ENCODE results near the gene DMRT1.
"Not testable (repeated sequence)": the region's sequence is repeated elsewhere in the genome, so short reads cannot be mapped to it uniquely, and the experiment has no call there.

Gene DMRT1

DNA sequence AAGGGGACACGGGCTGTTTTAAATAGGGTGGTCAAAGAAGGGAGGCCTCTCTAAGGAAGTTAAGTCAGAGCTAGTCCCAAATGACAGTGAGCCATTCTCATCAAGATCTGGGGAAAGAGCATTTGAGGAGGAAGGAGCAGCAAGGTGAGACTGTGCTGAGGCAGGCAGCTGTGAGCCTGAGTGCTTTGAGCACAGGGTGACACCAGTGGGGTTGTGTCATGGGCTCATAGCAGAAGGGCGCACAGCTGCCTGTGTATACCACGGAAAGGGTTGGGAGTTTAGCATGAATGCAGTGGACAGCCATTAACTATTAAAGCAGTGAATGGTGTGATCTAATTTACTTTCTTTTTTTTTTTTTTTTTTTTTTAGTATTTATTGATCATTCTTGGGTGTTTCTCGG is 19.2 kb downstream of the DMRT1 start:
- TF ChIP-seq, protein P1, sequence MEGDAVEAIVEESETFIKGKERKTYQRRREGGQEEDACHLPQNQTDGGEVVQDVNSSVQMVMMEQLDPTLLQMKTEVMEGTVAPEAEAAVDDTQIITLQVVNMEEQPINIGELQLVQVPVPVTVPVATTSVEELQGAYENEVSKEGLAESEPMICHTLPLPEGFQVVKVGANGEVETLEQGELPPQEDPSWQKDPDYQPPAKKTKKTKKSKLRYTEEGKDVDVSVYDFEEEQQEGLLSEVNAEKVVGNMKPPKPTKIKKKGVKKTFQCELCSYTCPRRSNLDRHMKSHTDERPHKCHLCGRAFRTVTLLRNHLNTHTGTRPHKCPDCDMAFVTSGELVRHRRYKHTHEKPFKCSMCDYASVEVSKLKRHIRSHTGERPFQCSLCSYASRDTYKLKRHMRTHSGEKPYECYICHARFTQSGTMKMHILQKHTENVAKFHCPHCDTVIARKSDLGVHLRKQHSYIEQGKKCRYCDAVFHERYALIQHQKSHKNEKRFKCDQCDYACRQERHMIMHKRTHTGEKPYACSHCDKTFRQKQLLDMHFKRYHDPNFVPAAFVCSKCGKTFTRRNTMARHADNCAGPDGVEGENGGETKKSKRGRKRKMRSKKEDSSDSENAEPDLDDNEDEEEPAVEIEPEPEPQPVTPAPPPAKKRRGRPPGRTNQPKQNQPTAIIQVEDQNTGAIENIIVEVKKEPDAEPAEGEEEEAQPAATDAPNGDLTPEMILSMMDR (conservative IDR thresholded peaks at IDR 0.05), result no peak
- H3K27ac ChIP-seq, result no peak overlapping the region

- H3K27ac ChIP-seq, result not testable (repeated sequence)
These were observed 20.0 kb downstream of the DMRT1 start for GRCh38 chr9:861525-861924.

- TF ChIP-seq, protein P1 (conservative IDR thresholded peaks at IDR 0.05), result no peak
- no peak overlapping the region for H3K27ac ChIP-seq
These were observed 33.8 kb downstream of the DMRT1 start for GRCh38 chr9:875119-875962.

DNA sequence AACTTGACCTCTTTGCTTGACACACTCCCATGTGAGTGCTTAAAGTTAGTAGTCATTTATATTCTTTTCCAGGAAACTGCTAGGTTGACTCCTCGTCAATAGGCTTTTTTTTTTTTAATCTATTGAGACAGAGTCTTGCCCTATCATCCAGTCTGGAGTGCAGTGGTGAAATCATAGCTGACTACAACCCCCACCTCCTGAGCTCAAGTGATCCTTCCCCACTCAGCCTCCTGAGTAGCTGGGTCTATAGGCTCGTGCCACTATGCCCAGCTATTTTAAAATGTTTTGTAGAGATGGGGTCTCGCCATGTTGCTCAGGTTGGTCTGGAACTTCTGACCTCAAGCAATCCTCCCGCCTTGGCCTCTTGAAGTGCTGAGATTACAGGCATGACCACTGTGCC is 34.9 kb downstream of the DMRT1 start:
- TF ChIP-seq, protein P1 (conservative IDR thresholded peaks at IDR 0.05), result no peak

DNA sequence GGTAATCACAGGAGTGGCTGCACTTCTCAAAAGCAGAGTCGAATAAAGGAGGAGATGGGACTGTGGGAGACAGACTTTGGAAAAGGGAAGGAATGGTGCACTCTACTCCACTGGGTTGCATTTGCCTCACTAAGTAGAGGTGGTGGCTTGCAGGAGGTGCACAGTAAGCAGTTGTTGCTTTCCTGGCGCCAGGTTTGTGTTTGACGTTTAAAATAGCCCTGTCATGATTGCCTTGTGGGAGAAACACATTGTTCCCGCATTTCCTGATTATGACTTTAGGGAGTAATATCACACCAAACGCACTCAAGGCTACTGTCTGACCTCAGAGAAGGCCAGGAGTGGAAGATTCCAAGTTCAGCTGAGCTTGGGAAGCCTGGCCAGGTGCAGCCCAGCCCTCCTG is 36.7 kb downstream of the DMRT1 start:
- peak overlapping the region; percentile 48 for H3K27ac ChIP-seq
- TF ChIP-seq, protein P1 (conservative IDR thresholded peaks at IDR 0.05), result no peak

More for the DNA sequence above, 34.9 kb downstream of the DMRT1 start:
- H3K27ac ChIP-seq, result no peak overlapping the region

DNA sequence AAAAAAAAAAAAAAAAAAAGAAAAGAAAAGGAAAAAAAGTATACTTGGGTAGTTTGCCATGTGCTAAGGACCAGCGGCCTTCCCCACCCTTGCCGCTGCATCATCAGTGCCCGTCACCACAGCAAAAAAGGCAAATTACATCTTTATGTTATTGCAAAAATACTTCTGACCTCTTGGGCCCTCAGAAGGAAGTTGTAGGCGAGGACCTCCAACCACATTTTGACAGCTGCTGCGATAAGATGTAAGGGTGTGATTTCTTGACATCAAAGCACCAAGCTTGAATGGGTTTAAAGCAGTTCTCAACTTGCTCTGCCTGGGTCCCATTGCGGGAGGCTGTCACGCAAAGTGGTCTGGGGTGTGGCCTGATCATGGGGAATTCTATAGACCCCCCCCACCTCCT is 39.2 kb downstream of the DMRT1 start:
- H3K27ac ChIP-seq, result no peak overlapping the region
- TF ChIP-seq, protein P1 (conservative IDR thresholded peaks at IDR 0.05), result no peak

GRCh38 chr9:882416-882924 is 41.0 kb downstream of the DMRT1 start:
- TF ChIP-seq, protein P1 (conservative IDR thresholded peaks at IDR 0.05), result 0 out of 2 replicates have a peak, but pooled peaks have one; percentile 8
- no peak overlapping the region for H3K27ac ChIP-seq

GRCh38 chr9:883011-883410 is 41.5 kb downstream of the DMRT1 start:
- H3K27ac ChIP-seq, result no peak overlapping the region
- TF ChIP-seq, protein P1 (conservative IDR thresholded peaks at IDR 0.05), result no peak
